HepG2 (cell line): ENCODE measurements around the gene IGFLR1. TPM values are rescaled to one million over a fixed set of nuclear protein-coding genes. Genes with fewer than 3 reads are reported as not detected.

Experiments used
- ATAC-seq: fragments of 200-7000 bp; cut with Tn5 transposase; 3 replicates; pipeline ENCODE4 v1.9.1; 2020; ENCODE audit warnings: mild to moderate bottlenecking, moderate library complexity
- BruUV-seq: library from RNA; stranded (reverse); fragments of 400-500 nt; replicated peaks from 2 replicates; lab custom pipeline; 2021; lab: Mats Ljungman, UMichigan
- CTCF ChIA-PET: fragments of 300-600 bp; formaldehyde crosslinking; extraction: SDS; loops from one replicate; lab custom pipeline; 2021; ENCODE audit warnings: low total read pairs, inconsistent platforms, low intra/inter-chr PET ratio; lab: Yijun Ruan, JAX
- POLR2A ChIA-PET: fragments of 350-600 bp; sonication (Branson Sonifier 250); formaldehyde crosslinking; loops from one replicate; lab custom pipeline; 2020; ENCODE audit warnings: antibody characterized with exemption, inconsistent platforms; lab: Yijun Ruan, JAX
- DNase-seq: peaks from one replicate; pipeline ENCODE4 v3.0.0-alpha.2; 2015; ENCODE audit warnings: low spot score
- FAIRE-seq: peaks from 3 replicates; lab custom pipeline; 2011; peaks lifted over from hg19 to GRCh38; lab: Jason Lieb, UNC
- H2AFZ ChIP-seq: one replicate; pipeline ENCODE4 v1.6.1; 2011; ENCODE audit warnings: low read length, inconsistent platforms
- H3K27ac ChIP-seq: fragments of 300-600 bp; 3 replicates; pipeline ENCODE4 v1.8.0; 2011; ENCODE audit warnings: mixed run types, mild to moderate bottlenecking, mixed read lengths, low read length, inconsistent platforms; ENCODE audit not compliant: insufficient read depth; ENCODE audit errors: extremely low read length
- H3K27me3 ChIP-seq, 2 experiments: fragments of 200-600 bp in 1 of 2; 2 replicates in 1 of 2; 3 replicates in 1 of 2; pipeline versions ENCODE4 v1.6.0 to v1.8.0; 2011; ENCODE audit warnings: low read length in 2 of 2, mild to moderate bottlenecking in 2 of 2, moderate library complexity in 2 of 2, inconsistent platforms in 1 of 2; ENCODE audit not compliant: insufficient read depth in 2 of 2, control insufficient read depth in 1 of 2
- H3K36me3 ChIP-seq, 2 experiments: fragments of 200-600 bp in 1 of 2; replicated peaks in 1 of 2; 2 replicates in 1 of 2; 3 replicates in 1 of 2; pipeline versions ENCODE4 v1.5.1 to v1.8.0; 2011; ENCODE audit warnings: low read length in 2 of 2, inconsistent platforms in 1 of 2; ENCODE audit not compliant: insufficient read depth in 2 of 2, control insufficient read depth in 1 of 2
- H3K4me1 ChIP-seq: 2 replicates; pipeline ENCODE4 v1.5.1; 2012; ENCODE audit warnings: low read length, inconsistent platforms; ENCODE audit not compliant: insufficient read depth
- H3K4me2 ChIP-seq: 2 replicates; pipeline ENCODE4 v1.6.0; 2011; ENCODE audit warnings: low read depth, low read length, inconsistent platforms
- H3K4me3 ChIP-seq, 3 experiments: fragments of 200-600 bp in 1 of 3; sonication (generic), shearing (Covaris generic) in 1 of 3; replicated peaks in 1 of 3; 2 replicates each; pipeline ENCODE4 v1.5.1; 2011 to 2016; ENCODE audit warnings: low read length in 3 of 3, inconsistent platforms in 2 of 3, low read depth in 2 of 3, mild to moderate bottlenecking in 2 of 3, control low read depth in 1 of 3, mixed read lengths in 1 of 3; ENCODE audit not compliant: insufficient read depth in 1 of 3
- H3K79me2 ChIP-seq: one replicate; pipeline ENCODE4 v1.6.1; 2011; ENCODE audit warnings: low read length, inconsistent platforms; ENCODE audit not compliant: insufficient read depth
- H3K9ac ChIP-seq: 2 replicates; pipeline ENCODE4 v1.6.0; 2011; ENCODE audit warnings: mild to moderate bottlenecking, low read depth, low read length, inconsistent platforms; ENCODE audit not compliant: insufficient read depth
- H3K9me3 ChIP-seq: 2 replicates; pipeline ENCODE4 v1.5.1; 2012; ENCODE audit warnings: mild to moderate bottlenecking, low read length
- H4K20me1 ChIP-seq: 2 replicates; pipeline ENCODE4 v1.6.0; 2011; ENCODE audit warnings: inconsistent platforms, mild to moderate bottlenecking, low read length, moderate library complexity; ENCODE audit not compliant: insufficient read depth
- AGO2 ChIP-seq: fragments of 200-400 bp; formaldehyde crosslinking; optimal IDR thresholded peaks from 2 replicates; pipeline ENCODE3; 2017; ENCODE audit warnings: mild to moderate bottlenecking, low read depth, low read length, moderate library complexity
- CHCHD3 ChIP-seq: sonication (generic); formaldehyde crosslinking; IDR thresholded peaks from 2 replicates; pipeline ENCODE4 v1.8.0; 2022; ENCODE audit warnings: mild to moderate bottlenecking, missing genetic modification reagents, moderate library complexity
- FOXM1 ChIP-seq: sonication (generic); formaldehyde crosslinking; IDR thresholded peaks from 2 replicates; pipeline ENCODE4 v1.5.0; 2020; ENCODE audit warnings: missing genetic modification reagents
- MZF1 ChIP-seq: sonication (generic); formaldehyde crosslinking; IDR thresholded peaks from 2 replicates; pipeline ENCODE4 v1.8.1; 2023; ENCODE audit warnings: mild to moderate bottlenecking, missing genetic modification reagents, borderline replicate concordance
- RBAK ChIP-seq: sonication (generic); formaldehyde crosslinking; IDR thresholded peaks from 2 replicates; pipeline ENCODE4 v1.5.1; 2020; ENCODE audit warnings: mild to moderate bottlenecking, missing genetic modification reagents
- STAG1 ChIP-seq: sonication (generic); formaldehyde crosslinking; IDR thresholded peaks from 2 replicates; pipeline ENCODE4 v1.4.0; 2020; ENCODE audit warnings: missing genetic modification reagents
- ZFP36L2 ChIP-seq: sonication (generic); formaldehyde crosslinking; IDR thresholded peaks from 2 replicates; pipeline ENCODE4 v1.4.0; 2020; ENCODE audit warnings: missing genetic modification reagents
- WGBS: methylation state at CpG from one replicate; pipeline ENCODE4 v1.1.6; 2017; ENCODE audit warnings: low lambda C conversion rate; 5-methylcytosine and 5-hydroxymethylcytosine counted together
- in situ Hi-C: cut with HindIII; loops from 2 replicates; pipeline ENCODE4 v1.10.0; 2017; ENCODE audit warnings: low pct_unique_long_range_greater_than_20kb; ENCODE audit not compliant: extremely low pct_ligation_motif_present
- intact Hi-C: fragments of 100-400 bp; cut with micrococcal nuclease; formaldehyde crosslinking; loops from one replicate; pipeline ENCODE4 v1.10.0; 2022; ENCODE audit not compliant: unreplicated experiment
- polyA plus RNA-seq, 8 experiments: library from polyadenylated mRNA; depleted of rRNA in 3 of 8; stranded (reverse) in 7 of 8; unstranded in 1 of 8; fragments of >200 nt; fragmentation: Illumina TruSeq in 4 of 8; extraction: Trizol in 4 of 8; gene quantifications; 2 replicates each; pipeline versions ENCODE4 v1.2.1 to v1.2.3, GENCODE V29; 2011 to 2016; ENCODE audit warnings: low read depth in 4 of 8, missing spikeins in 1 of 8, mixed read lengths in 1 of 8; ENCODE audit not compliant: insufficient read depth in 1 of 8
- total RNA-seq, 5 experiments: library from RNA; depleted of rRNA; stranded (reverse); fragments of >200 nt; fragmentation: Illumina TruSeq; extraction: Trizol; gene quantifications; 2 replicates each; pipeline ENCODE4 v1.2.3, GENCODE V29; 2016; ENCODE audit warnings: low read depth in 1 of 5

The IGFLR1 gene
- total and polyA plus RNA-seq, 2 of the 13 experiments (the other 11 are each of a cell fraction or from before 2014, with no cell fraction given): 5.4 to 8.9 TPM

DNA sequence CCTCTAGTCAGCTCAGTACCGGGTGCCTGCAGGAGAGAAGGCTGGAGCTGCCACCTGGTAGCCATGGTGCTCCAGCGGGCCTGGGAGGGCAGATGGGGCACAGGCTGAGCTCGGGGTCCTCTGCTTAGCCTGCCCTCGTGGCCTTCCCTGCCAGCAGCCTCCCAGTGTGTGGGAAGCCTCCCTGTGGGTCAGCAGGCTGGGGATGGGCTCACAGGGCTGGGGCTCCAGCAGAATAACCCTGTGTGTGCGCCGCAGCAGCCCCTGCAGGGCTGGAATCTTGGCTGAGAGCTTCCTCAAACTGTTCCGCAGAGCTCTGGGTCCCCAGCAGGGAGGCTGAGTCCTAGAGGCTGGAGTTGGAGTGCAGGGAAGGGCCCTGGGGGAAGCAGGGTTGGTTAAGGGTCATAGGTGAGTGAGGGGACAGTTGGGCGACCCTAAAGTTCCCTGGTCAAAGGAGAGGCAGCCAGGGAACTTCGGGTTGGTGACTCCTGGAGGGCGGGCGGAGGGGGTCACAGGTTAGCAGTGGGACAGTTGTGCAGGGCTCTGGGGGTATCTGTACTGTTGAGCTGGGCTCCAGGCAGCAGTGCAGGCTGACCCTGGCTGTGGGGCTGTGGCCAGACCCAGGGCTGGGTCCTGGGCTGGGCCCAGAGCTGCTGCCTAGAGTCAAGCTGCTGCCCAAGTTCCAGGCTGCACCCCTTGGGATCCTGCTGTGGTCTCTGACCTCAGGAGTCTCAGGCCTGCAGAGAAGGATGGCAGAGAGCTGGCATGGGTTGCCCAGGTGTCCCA lies 47.1 kb upstream of the IGFLR1 start:
- no peaks in the 10 kb centered on the region for H3K9me3 ChIP-seq
- no peaks in the 10 kb centered on the region for H3K79me2 ChIP-seq
- peak; percentile 1; the same call in 1 of the 3 replicates for ATAC-seq
- H3K4me2 ChIP-seq: no peak overlapping the region
- no peak overlapping the region for H3K9ac ChIP-seq
- H3K27ac ChIP-seq: no peak overlapping the region
- TF ChIP-seq STAG1: no peak
- peak; percentile 31 for TF ChIP-seq AGO2
- TF ChIP-seq, all 625 proteins: peak for 1
- Histone ChIP-seq H2AFZ (no peak overlapping the region), H3K27me3 (peaks cover 0 to 4% of the 10 kb centered on the region in 2 experiments; a peak in 3 of 5 replicates), H3K4me3 (no peak overlapping the region), H3K4me1 (peaks cover 44% of the 10 kb centered on the region), H3K36me3 (no peaks in the 10 kb centered on the region), H4K20me1 (no peaks in the 10 kb centered on the region)
- no peak for DNase-seq
- ChIA-PET POLR2A (interaction anchor here (0.9 to 1.5 kb wide), 3 partner anchors 23 to 151 kb away, joined by 3 to 6 read pairs (median 4); partner anchors contain the start of genes LIN37 and PRODH2), CTCF (no interaction called here)
- in situ Hi-C loops: no loop called here
- BruUV-seq: no TSS peak
- 46% methylated on average over 2 of the region's 11 CpGs for WGBS
- intact Hi-C loops: no loop called here
- no peak for FAIRE-seq

DNA sequence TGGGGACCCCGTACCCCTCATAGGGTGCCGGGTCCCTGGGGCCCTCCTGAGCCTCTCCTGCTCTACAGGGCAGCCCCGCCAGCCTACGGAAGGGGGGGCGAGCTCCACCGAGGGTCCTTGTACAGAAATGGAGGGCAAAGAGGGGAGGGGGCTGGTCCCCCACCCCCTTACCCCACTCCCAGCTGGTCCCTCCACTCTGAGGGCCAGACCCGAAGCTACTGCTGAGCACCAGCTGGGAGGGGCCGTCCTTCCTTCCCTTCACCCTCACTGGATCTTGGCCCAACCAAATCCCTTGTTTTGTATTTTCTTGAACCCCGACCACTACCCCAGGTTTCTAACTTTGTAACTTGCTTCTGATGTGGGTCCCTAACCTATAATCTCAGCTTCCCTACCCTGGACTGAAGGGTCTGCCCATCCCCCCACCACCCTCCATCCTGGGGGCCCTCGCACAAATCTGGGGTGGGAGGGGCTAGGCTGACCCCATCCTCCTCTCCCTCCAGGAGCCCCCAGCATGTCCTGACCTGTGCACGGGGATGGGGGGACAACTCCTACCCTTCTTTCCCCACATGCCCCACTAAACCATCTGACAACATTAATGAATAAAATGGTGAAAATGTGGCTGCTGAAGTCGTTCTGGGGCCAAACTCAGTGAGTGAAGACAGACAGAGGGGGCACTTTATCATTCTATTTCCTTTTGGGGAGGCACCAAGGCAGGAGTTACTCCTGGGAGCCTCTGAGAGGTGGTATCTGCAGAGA lies 46.1 kb upstream of the IGFLR1 start:
- Histone ChIP-seq H3K36me3 (no peaks in the 10 kb centered on the region), H4K20me1 (no peaks in the 10 kb centered on the region), H2AFZ (no peak overlapping the region), H3K4me3 (no peak overlapping the region), H3K27ac (no peak overlapping the region), H3K79me2 (no peaks in the 10 kb centered on the region), H3K27me3 (peaks cover 0 to 4% of the 10 kb centered on the region in 2 experiments; a peak in 3 of 5 replicates), H3K9me3 (no peaks in the 10 kb centered on the region), H3K9ac (no peak overlapping the region), H3K4me1 (peaks cover 45% of the 10 kb centered on the region)
- POLR2A ChIA-PET: no interaction called here
- CTCF ChIA-PET: no interaction called here
- BruUV-seq: no TSS peak
- FAIRE-seq (no peak), ATAC-seq (no peak), DNase-seq (no peak)
- 72% methylated on average over 11 of the region's 12 CpGs for WGBS
- in situ Hi-C loops: no loop called here
- no peak for TF ChIP-seq MZF1 (CRISPR knock-in tag)
- no peak for TF ChIP-seq RBAK (CRISPR knock-in tag)
- TF ChIP-seq ZFP36L2: no peak
- no peak for TF ChIP-seq FOXM1 (CRISPR knock-in tag)
- no peak for TF ChIP-seq CHCHD3 (CRISPR knock-in tag)
- TF ChIP-seq, all 625 proteins: peak for 0
- H3K4me2 ChIP-seq: no peak overlapping the region
- intact Hi-C loops: no loop called here
